Cardiac fibroblast (primary cell): ENCODE data around the gene FBXW5.

Source experiments
- DNase-seq, 2 donors: peaks; one replicate each; pipeline versions ENCODE4 v3.0.0 to v3.0.0-alpha.2; 2010; ENCODE audit warnings: low read depth in 2 of 2
- H3K4me3 ChIP-seq, 2 donors: replicated peaks in 1 of 2; 1 replicate in 1 of 2; 2 replicates in 1 of 2; pipeline ENCODE4 v1.5.1; 2011; ENCODE audit warnings: low read depth in 2 of 2, low read length in 2 of 2, mild to moderate bottlenecking in 2 of 2, moderate library complexity in 1 of 2
- CTCF ChIP-seq: IDR thresholded peaks from one replicate; pipeline ENCODE4 v1.5.1; 2011; ENCODE audit warnings: low read depth, mild to moderate bottlenecking, low read length, inconsistent platforms

Gene FBXW5

GRCh38 chr9:136922540-136922939, 22.0 kb downstream of the FBXW5 start:
- DNase-seq, result no peak
- no peak for TF ChIP-seq CTCF
- no peak overlapping the region for H3K4me3 ChIP-seq

- TF ChIP-seq CTCF, result no peak
These were observed 22.8 kb downstream of the FBXW5 start for GRCh38 chr9:136921718-136922117.

GRCh38 chr9:136921307-136921706, 23.2 kb downstream of the FBXW5 start:
- H3K4me3 ChIP-seq, result no peak overlapping the region
- no peak for DNase-seq
- TF ChIP-seq CTCF, result no peak

More at GRCh38 chr9:136921718-136922117, 22.8 kb downstream of the FBXW5 start:
- H3K4me3 ChIP-seq, result no peak overlapping the region
- no peak for DNase-seq

GRCh38 chr9:136920734-136921231, 23.8 kb downstream of the FBXW5 start:
- no peak for DNase-seq
- TF ChIP-seq CTCF, result no peak
- H3K4me3 ChIP-seq, result no peak overlapping the region

- no peak overlapping the region for H3K4me3 ChIP-seq
- no peak for DNase-seq
- no peak for TF ChIP-seq CTCF
These were observed 24.5 kb downstream of the FBXW5 start for GRCh38 chr9:136920069-136920468.

GRCh38 chr9:136917902-136918301, 26.6 kb downstream of the FBXW5 start:
- DNase-seq, result no peak
- no peak for TF ChIP-seq CTCF
- H3K4me3 ChIP-seq, result no peak overlapping the region

- no peak for TF ChIP-seq CTCF
- no peak for DNase-seq
These were observed 28.0 kb downstream of the FBXW5 start for GRCh38 chr9:136916330-136917184.

More at GRCh38 chr9:136916330-136917184, 28.0 kb downstream of the FBXW5 start:
- H3K4me3 ChIP-seq, result no peak overlapping the region
